GM19452 (cell line): ENCODE data around the gene KCND3.

Experiments used
- ATAC-seq: cut with Tn5 transposase; IDR thresholded peaks from one replicate; pipeline ENCODE4 v1.9.1; 2021; ENCODE audit not compliant: unreplicated experiment

Gene KCND3

GRCh38 chr1:111989531-111990025, at the start of gene KCND3:
KCND3 (minus strand) TSS chr1:111989668.
- no peak for ATAC-seq

- ATAC-seq = no peak
Observed at GRCh38 chr1:112034277-112034676, 44.8 kb upstream of the KCND3 start.

GRCh38 chr1:112033439-112034120, 44.1 kb upstream of the KCND3 start:
- ATAC-seq = no peak

GRCh38 chr1:112030157-112030556, 40.7 kb upstream of the KCND3 start:
- ATAC-seq = no peak

- no peak for ATAC-seq
Observed at GRCh38 chr1:112027696-112028095, 38.2 kb upstream of the KCND3 start.

GRCh38 chr1:112026501-112026900, 37.0 kb upstream of the KCND3 start:
- ATAC-seq = no peak

GRCh38 chr1:112026016-112026415, 36.5 kb upstream of the KCND3 start:
- ATAC-seq = no peak

GRCh38 chr1:112021263-112021662, 31.8 kb upstream of the KCND3 start:
- ATAC-seq = no peak

GRCh38 chr1:112017183-112017582, 27.7 kb upstream of the KCND3 start:
- no peak for ATAC-seq

- no peak for ATAC-seq
Observed at GRCh38 chr1:112012823-112013222, 23.4 kb upstream of the KCND3 start.

GRCh38 chr1:112011202-112011601, 21.7 kb upstream of the KCND3 start:
- no peak for ATAC-seq

GRCh38 chr1:112007169-112007568, 17.7 kb upstream of the KCND3 start:
- ATAC-seq = no peak

- no peak for ATAC-seq
Observed at GRCh38 chr1:112006416-112007025, 17.1 kb upstream of the KCND3 start.

- no peak for ATAC-seq
Observed at GRCh38 chr1:112004076-112004475, 14.6 kb upstream of the KCND3 start.

- ATAC-seq = no peak
Observed at GRCh38 chr1:112002514-112002913, 13.0 kb upstream of the KCND3 start.

- ATAC-seq = no peak
Observed at GRCh38 chr1:112001436-112001835, 12.0 kb upstream of the KCND3 start.

- ATAC-seq = no peak
Observed at GRCh38 chr1:112000048-112000447, 10.6 kb upstream of the KCND3 start.

- no peak for ATAC-seq
Observed at GRCh38 chr1:111998332-111998731, 8.9 kb upstream of the KCND3 start.

- no peak for ATAC-seq
Observed at GRCh38 chr1:111992476-111992875, 3.0 kb upstream of the KCND3 start.

- ATAC-seq = no peak
Observed at GRCh38 chr1:111990878-111991718, 1.6 kb upstream of the KCND3 start.

GRCh38 chr1:111990026-111990877, 784 bp upstream of the KCND3 start:
- no peak for ATAC-seq
